T-helper 9 cell (primary cell): ENCODE results near the gene ZNF32.

Experiments
- DNase-seq: peaks from one replicate; pipeline ENCODE4 v3.0.0-alpha.2; 2020
- total RNA-seq, 2 donors: gene quantifications; one replicate each; lab custom pipeline; 2026; lab: John Stamatoyannopoulos, UW

The ZNF32 gene, protein sequence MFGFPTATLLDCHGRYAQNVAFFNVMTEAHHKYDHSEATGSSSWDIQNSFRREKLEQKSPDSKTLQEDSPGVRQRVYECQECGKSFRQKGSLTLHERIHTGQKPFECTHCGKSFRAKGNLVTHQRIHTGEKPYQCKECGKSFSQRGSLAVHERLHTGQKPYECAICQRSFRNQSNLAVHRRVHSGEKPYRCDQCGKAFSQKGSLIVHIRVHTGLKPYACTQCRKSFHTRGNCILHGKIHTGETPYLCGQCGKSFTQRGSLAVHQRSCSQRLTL
- 16.2 to 38.1 reads per million in 2 donors for total RNA-seq

DNA sequence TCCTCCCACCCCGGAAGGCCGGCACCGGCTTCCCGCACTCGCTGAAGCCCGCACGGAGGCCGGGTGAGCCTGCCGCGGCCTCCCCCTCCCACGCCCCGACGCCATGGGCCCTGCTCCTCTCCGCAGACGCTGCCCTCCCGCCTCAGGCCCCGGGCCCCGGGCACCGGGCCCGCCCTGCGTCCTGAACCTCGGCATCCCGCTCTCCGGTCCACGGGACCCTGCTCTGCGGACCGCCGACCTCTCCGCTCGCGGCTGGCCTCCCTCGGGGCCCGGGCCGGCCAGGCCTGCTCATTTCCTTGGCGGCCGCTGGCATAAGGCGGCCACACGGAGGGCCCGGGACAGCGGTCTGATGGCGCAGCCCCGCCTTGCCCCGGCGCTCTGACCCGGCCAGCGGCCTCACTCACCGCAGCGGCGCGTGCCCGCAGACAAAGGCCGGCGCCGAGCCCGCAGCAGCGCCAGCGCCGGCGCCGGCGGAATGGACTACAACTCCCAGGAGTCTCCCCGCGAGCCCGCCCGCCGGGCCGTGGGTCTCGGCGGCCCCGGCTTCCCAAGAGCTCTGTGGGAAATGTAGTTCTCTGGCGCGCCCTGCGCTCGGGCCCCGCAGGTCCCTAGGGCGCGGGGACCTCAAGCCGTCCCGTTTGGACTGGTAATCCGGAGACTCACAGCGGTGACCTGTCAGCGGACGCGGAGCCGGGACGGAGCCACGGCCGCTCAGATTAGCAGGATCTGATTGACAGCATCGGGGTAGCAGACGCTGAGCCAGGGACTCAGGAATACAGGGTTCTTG lies at the start of gene ZNF32:
ZNF32 (minus strand) TSS at position 484 of the 787 bp plus-strand sequence. CDS start 2,748 bp downstream, outside the sequence.
- DNase-seq = peak; percentile 73

DNA sequence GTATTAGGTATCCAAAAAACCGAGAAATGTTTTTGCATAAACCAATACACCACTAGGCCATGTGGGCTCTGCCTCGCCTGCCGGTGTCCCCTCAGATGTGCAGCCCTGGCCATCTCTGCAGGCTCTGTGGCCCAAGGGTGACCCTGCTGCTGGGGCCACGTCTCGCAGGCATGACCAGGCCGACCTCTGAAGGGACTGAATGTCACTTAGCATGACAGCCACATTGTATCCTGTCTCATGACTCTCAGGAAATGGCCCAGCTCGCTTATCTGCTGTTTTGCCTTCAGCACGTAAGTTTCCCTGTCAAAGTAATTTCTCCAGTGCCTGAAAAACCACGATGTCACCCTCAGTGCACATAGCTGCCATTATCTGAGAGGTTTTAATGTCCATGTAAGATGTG lies 49.5 kb upstream of the ZNF32 start:
- DNase-seq = no peak

DNA sequence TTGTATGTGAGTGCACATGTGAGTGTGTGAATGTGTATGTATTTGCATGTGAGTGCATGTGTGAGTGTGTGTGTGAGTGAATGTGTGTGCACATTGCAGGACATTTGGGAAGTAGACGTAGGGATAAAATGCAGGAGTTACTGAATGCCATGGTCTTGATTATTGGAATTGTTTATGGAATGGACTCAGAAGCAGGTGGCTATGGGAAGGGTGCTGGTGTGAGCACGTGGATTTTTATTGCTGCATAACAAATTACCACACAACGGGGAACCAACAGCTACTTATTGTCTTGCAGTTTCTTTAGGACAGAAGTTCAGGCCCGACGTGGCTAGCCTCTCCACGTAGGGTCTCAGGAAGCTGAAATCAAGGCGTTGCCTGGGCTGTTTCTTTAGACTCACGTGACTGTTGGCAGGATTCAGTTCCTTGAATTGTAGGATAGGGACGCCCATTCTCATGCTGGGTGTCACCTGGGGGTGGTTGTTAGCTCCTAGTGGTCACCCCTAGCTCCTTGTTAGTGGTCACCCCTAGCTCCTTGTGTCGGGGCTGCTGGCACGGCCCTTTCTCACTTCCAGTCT lies 48.3 kb upstream of the ZNF32 start:
- no peak for DNase-seq

DNA sequence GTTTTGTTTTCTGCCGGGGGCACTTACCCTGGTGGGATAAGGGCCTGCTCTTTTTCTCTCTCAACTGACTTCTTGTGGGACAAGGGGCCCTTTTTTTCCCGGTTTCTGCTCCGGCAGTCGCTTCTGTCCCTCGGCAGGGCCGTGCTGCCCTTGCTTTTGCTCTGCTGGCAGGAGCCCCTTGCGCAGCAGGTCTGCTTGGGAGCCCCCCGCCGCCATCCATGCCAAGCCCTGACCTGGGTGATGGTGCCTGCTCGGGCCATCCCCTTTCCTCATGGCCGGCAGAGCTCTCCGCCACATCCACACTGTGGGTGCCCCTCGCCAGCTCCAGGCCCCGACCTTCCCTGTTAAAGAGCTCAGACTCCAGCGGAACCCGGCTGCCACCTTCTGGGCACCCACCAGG lies 47.0 kb upstream of the ZNF32 start:
- no peak for DNase-seq

DNA sequence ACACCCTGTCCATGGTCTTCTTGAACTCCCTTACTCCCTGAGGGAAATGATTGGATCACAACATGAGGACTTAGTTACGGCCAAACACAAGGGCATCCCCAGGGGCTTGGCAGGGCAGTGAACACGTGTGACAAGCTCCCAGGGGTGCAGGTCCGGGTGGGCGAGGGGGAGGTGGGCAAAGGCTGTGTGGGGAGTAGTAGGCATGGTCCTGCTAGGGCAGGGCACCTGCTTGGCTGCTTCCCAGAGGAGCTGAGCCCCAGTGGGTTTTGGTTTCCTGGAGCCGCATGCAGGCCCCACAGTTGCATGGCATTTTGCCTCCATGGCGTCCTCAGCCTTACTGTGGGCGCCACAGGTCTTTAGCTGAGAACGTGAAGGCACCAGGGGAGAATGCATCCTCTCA lies 46.6 kb upstream of the ZNF32 start:
- DNase-seq = no peak

DNA sequence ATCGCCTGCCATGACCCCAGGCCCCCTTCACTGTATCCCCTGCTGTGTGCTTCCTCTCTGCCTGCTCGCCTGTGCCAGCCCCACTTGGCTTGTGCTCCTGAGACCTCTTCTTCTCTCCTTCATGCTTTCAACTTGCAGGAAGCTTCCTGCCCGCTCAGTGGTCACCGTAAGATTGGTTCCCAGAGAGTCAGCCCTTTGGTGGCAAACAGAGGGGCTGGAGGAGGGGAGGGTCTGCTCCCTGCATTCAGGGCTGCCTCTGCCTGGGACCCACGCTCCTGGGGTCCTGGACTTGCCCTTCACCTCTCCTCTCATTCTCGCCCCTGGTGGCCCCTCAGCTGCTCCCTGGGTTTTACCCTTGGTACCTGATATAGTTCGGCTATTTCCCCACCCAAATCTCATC lies 45.8 kb upstream of the ZNF32 start:
- DNase-seq = no peak

DNA sequence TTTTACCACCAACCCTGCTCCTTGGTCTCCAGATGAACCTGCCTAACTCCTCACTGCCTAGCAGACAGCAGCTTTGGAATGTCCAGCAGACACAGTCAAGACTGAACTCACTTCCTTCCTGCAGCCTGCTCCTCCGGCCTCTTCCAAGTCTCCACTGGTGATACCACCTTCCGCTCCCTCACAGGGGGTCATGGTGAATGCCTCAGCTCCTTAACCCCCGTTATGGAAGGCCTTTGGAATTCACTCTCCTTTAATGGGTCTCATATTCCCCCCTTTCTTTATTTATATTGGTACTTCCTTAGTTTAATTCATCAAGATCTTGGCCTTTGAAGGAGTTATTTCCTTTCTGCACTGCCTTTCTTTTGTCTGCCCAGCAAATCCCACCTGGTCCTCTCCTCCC lies 44.9 kb upstream of the ZNF32 start:
- DNase-seq = no peak

DNA sequence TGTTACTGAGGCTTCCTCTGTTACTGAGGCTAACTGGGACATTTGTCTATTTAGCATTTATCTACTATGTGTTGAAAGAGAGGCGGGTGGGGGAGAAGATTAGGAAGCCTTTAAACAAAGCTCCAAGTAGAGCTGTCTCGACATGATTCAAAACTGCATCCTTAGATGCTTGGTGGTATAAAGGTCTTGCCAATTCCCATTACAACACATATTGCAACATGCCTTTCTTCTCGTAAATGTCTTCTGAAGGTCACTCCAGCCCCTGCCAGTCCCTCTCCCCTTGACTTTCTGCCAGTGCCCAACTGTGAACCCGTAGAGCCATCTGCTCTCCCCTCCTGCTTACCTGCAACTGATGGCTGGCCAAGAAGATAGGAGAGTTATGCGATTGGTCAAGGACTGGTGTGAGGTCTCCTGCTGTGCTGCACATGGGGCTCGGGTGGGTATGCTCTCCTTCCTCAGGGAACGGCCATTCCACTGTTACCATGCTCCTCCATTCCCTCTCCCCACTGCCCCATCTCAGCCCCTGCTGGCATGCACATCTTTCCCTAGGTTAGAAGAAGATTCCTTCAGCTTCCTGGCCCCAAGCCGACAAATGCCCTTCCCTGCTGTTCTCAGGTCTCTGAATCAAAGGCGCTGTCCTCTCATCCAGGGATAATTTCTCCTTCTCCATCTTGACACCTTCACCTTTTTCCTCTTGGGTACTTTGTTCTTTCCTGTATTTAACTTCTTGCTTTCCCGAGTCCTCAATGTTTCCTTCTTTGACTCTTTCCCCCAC lies 43.6 kb upstream of the ZNF32 start:
- DNase-seq = no peak

DNA sequence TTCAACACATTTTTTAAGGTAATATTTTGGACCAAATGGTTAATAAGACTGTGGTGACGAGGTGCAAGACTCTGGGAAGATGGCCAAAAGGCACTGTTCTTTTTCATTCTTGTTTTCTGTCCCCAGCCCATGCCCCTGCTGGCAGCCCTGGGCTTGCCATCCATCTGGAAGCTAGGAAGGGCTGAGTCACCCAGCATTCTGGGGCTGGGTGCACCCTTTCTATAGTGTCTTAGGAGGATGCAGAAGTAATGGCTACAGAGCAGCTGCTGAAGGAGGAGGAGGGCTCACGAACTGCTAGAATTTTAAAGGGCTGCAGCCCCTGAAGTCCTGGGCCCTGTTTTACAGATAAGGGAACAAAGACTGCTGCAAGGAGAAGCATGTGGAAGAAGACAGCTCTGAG lies 42.8 kb upstream of the ZNF32 start:
- DNase-seq = no peak

DNA sequence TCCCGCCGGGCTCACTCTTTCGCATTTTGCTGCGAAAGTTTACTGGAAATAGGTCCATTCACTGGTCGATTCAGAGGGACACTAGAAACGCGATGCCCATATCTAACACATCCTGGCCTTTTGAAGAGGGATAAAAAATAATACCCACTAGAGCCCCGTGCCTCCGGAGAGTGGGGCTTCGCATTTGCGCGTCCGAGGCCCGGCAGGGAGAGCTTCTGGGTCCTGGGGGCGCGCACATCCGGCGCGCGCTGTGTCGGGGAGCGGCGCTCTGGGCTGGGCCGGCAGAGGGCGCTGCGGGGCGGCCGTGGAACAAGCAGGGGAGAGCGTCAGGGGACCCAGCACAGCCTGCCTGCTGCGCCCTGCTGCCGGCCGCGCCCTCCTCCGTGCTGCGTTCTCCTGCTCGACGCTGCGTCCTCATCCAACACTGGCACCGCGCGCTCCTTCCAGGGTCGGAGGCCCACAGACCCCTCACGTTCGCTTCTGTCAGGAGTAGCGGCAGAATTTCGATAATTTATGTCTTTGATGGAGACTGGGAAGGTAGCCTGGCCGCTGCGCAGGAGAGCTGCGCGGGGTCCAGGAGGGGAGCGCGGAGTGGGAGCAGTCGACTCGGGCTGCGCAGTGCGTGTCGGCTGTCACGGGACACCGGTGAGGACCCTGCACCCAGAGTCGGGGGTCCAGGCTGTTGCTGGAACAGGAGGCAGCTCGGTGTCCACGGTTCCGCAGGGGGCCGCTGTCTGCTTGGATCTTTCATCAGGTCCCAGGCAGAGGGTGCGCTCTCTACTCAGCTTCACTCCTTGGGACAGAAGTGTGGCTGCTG lies 41.5 kb upstream of the ZNF32 start:
- peak; percentile 76 for DNase-seq

DNA sequence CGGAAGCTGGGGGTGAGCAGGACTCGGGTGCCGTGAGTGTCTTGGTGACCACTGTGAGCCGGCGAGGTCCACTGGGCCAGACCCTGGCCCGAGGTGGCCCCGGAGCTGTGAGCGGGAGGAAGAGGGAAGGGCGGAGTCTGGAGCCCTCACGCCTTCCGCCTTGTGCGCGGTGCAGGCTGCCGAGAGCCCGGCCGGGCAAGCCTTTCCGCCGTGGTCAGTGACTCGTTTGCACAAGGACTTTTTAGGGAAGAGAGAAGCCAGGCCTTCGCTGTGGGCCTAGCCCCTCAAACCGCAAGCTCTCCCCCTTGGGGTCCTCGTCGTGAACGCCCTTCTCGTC lies 40.9 kb upstream of the ZNF32 start:
- DNase-seq = no peak

DNA sequence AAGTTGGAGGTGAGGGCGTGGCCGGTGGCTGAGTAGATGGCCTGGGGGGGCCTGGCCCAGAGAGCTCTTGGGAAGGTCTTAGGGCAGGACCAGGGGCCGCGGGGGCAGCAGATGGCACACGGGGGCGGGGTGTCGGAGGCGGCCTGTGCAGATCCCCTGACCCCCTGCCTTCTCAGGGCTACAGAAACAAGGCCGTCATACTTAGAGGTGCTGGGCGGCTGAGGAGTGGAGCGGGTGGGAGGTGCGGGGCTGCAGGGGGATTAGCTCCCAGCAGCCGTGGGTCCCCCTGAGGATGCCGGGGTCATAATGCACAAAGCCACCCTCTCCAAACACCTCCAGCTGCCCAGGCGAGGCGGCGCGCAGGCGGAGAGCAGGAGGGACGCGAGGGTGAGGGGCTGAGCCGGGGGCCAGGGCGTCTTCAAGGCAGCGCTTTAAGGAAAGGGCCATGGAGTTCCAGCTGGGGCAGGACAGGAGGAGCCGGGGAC lies 40.4 kb upstream of the ZNF32 start:
- no peak for DNase-seq

DNA sequence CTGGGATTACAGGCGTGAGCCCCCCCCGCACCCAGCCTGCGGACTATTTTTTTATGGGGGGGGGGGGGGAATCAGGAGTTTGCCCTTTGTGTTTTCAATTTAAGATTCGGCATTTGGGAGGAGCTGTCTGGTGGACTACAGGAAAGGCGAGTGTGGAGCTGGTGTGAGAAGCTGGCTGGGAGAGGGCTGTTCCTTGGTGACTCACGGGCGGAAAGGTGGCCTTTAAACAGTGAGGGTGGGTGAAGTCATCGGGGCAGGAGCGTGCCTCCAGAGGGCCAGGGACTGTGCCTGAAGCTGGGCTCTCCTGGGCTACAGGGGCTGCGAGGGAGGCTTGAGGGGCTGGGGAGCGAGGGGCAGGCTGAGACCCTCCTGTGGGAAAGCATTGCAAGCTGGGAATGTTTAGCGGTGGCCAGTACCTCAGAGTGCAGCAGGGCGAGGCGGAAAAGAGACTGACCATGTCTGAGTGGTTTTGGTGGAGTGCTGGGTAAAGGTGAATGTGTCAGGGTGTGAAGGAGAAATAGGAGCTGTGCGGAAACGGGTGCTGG lies 39.7 kb upstream of the ZNF32 start:
- DNase-seq = no peak

DNA sequence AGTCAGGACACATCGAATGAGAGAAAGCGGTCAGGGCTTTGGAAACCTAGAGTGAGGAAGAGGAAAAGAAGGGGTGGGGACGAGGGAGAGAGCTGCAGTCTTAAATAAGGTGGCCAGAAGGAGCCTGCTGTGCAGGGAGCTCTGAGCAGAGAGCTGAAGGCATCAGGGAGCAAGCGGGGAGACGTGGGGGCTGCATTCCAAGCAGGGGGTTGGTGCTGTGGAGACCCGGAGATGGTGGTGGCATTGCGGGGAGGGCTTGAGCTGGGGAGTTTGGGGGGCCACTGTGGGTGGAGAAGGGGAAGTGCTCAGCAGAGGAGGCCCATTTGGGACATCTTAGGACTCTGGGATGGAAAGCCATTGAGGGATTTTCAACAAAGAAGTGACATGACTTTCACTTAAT lies 38.7 kb upstream of the ZNF32 start:
- DNase-seq = no peak

DNA sequence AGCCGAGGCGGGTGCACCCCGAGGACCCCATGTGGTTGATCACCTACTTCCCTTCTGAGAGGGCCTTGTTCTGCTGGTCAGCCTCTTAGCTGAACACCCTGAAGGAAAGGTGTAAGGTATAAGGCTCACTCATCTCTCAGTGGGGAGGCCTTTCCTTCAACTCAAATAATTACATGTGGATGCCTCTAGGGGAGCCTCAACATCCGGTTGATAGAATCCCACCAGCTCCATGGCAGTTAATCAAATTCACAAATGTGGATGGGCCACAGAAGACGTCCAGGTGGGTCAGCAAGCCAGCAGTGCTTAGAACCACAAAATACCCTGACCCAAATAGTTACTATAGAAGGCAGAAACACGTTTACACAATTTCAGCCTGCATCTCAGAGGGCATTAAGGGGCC lies 37.7 kb upstream of the ZNF32 start:
- DNase-seq = no peak

DNA sequence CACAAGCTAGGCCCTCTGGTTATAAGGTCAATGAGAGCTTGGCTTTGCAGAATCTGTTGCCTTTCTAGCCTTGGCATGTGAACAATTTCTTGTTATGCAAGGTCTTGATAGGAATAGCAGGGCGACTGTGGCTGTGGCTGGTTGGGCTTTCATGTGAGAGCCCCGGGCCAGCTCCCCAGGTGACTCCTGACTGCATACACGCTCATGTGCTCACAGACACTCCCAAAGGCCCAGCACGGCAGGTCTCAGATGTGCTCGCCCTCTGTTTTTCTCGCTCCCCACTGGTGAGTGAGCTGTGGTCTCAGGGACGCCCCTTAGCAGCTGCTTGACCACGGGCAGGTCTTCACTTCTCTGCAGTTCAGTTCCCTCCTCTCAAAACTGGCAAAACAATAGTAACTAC lies 37.1 kb upstream of the ZNF32 start:
- no peak for DNase-seq

DNA sequence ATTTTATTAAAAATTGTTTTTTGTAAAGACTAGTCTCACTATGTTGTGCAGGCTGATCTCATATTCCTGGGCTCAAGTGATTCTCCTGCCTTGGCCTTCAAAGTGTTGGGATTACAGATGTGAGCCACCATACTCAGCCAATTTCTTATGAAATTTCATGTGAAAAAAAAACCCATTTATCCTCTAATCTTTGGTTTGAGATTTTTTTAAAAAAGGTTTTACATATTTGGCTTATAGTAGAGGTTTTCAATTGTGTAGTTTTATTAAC lies 35.5 kb upstream of the ZNF32 start:
- no peak for DNase-seq

DNA sequence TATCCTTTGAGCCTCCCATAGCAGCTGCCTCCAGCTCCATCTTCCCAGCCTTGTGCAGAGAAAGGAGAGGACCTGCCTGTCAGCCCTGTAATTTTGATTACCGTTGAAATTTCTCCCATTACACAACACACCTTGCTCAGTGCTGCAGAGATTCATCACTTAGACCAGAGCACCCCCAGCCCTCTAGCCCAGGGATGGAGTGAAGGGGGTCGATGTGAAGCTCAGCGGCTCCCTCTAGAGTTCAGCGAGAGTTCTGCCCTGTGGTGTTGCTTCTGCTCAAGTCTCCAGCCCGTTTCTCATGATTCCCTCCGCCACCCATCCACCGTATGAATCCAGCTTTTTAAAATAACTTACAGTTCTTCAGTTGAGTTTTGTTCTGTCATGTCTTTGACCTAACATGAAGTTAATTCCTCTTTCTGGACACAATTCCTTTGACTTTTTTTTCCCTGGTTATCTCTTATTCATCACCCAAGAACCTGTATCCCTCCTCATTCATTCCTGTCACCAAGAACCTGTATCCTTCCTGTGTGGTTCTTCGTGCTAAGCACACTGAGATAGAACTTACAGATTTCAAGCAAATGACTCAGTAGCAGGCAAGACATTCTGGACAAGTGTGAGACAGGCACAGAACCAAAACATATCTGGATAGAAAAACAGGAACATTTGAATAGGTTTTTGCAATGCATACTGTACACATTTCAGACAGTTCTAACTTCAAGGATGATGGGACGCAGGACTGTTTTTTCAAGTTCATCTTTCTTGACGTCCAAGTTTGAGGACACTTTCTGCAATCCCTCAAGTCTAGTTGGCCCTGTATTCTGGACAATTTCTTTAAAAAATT lies 35.0 kb upstream of the ZNF32 start:
- no peak for DNase-seq

DNA sequence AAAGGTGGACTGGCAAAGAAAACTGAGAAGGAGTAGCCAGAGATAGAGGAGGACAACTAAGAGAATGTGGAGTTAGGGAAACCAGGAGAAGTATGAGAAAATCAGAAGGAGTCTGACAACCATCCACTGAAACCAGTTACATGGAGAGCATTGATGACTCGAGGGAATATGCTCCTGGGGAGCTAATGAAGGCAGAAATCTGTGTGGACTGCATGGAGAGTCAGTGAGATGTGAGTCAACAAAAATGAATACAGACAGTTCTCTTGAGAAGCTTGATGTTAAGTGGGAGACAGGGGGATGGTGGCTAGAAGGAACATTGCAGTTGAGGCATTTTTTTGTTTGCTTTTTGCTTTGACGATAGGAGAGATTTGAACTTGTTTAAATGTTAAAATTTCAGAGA lies 34.3 kb upstream of the ZNF32 start:
- no peak for DNase-seq

DNA sequence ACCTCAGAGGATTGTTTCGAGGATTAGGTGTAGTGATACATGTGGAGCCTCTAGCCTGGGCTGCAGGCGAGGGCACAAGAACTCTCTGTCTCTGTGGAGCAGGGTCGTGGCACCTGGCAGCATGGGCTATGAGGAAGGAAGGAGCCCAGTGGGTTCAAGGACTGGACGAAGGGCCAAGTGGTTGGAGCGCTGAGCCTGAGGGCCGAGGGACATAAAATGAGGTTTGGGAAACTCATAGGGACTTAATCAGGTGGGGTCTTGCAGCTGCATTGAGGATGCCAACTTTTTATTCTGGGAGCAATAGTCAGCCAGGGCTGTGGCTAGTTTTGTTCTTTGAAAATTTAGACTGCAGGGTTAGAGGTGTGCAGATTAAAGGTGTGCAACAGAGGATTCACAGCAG lies 33.0 kb upstream of the ZNF32 start:
- no peak for DNase-seq

DNA sequence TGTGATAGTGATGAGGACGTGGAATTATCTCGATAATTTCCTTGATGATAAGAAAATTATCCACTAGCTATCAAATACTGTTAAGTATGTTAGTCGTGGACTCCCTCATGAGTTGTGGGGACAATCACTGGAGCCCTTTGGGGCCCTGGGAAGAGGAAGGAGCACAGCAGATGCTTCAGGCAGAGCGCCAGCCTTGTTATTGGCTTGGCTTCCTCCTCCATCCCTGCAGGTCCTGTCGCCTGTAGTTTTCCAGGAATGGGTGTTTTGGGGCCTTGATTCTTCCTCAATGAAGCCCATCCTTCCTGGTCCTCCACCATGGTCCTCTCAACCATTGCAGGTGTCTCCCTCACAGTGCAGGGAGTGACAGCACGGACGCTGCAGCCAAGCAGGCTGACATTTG lies 32.5 kb upstream of the ZNF32 start:
- no peak for DNase-seq
